SKM-1 treated with dmso at 0.1 percent for 144 hours (cell line): ENCODE results near the gene SDF4.
"Not testable (repeated sequence)": the region's sequence is repeated elsewhere in the genome, so short reads cannot be mapped to it uniquely, and the experiment has no call there.

Experiments
- DNase-seq: peaks from one replicate; lab custom pipeline; 2025; ENCODE audit not compliant: unreplicated experiment; lab: John Stamatoyannopoulos, UW

SDF4 gene

DNA sequence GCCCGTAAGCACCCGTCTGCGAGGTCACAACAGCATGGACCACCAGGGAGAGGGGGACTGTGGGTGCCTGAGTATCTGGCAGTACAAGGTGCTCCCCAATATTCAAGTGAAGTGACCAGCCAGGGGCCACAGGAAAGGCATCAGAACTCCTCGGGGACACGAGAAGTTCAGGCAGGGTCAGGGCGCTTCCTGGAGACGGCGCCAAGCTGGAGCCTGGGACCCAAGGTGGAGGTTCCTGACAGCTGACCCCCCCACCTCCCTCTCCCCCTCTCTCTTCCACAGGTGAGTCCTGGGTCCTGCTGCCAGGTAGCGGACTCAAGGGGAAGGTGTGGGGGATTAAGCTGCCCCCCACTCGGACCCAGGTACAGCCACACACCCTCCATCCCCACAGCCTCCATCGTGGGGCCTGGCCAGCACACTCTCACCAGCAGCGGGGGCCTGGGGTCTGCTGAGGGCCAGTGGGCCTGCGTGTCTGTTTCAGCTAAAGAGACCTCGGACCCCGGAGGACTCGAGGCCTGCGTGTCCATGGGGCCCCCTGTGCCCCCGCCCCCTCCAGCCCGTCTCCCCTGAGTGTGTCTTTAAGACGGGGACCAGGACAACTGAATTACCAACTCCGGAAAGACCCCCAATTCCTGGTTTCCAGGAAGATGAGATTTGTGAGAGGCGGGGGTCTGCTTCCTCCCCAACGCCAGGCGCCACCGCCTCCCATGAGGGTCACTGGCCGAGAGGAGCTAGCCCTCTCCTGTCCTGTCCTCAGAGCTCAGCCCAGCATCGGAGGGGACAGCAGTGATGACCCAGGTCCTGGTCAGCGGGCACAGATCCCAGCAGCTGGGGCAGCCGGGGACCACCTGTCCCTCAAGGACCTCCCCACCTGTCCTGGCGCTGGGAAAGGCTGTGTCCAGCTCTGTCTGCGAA lies 31.6 kb downstream of the SDF4 start:
- no peak for DNase-seq

DNA sequence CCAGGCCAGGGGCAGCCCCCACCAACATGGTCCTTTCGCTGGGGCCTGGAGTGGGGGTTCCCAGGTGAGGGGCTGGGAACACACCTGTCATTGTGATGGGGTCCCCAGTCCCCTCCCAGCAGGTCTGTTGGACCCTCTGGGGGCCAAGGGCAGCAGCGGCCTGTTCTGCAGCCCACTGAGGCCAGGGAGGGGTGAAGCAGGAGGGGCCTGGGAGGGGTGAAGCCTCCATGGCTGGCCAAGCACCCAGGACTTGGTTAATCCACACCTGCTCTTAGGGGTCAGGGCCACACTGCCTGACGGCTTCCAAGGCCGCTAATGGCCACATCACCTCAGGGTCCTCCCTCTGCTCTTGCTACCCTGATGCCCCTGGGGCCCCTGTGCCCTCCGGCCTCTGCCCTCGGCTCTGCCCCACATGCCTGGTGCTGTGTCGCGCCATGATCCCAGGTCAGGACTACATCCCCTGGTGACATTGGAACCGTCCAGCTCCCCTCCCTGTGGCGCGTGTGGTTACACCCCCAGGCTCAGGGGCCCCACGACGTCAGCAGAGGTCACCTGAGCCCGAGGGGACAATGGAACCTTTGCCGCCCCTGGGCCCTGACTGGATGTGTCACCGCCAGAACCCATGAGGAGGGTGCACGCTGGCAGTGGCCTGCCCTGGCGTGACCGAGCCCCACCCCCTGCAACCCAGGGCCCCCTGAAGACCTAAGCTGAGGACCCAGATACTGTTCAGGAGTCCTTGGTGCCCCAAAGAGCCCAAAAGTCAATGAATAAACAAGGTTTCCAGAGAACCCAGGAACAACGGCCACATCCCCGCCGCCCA lies 32.5 kb downstream of the SDF4 start:
- DNase-seq = no peak

DNA sequence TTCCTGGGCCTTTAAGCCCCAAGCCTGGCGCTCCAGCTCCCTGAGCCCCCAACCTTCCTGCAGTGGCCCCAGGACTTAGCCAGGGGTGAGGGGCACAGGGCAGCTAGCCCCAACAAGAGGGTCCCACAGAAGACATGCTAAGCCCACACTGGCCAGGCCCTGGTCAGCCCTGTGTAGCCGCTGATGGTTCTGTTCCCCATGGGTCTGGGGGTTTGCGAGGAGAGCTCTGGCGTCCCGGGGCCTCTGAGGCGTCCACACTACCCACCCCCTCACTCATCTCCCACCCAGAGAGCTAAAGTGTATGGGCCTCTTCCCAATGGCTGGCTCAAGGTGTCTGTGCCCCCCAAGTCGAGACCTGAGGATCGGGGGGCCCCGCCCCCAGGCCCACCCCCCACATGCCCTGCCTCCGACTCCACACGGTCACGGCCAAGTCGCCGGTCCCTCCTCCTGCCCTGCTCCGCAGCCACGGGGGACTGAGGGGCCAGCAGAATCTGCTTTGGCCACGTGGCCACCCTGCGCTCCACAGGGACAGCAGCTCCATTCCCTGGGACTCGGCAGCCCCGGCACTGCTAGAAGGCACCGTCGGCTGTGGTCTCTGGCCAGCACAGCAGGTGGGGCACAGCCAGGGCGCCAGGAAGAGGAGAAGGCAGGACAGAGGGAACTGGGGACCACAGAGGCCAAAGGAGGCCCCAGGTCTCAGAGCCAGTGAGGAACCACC lies 33.2 kb downstream of the SDF4 start:
- no peak for DNase-seq

DNA sequence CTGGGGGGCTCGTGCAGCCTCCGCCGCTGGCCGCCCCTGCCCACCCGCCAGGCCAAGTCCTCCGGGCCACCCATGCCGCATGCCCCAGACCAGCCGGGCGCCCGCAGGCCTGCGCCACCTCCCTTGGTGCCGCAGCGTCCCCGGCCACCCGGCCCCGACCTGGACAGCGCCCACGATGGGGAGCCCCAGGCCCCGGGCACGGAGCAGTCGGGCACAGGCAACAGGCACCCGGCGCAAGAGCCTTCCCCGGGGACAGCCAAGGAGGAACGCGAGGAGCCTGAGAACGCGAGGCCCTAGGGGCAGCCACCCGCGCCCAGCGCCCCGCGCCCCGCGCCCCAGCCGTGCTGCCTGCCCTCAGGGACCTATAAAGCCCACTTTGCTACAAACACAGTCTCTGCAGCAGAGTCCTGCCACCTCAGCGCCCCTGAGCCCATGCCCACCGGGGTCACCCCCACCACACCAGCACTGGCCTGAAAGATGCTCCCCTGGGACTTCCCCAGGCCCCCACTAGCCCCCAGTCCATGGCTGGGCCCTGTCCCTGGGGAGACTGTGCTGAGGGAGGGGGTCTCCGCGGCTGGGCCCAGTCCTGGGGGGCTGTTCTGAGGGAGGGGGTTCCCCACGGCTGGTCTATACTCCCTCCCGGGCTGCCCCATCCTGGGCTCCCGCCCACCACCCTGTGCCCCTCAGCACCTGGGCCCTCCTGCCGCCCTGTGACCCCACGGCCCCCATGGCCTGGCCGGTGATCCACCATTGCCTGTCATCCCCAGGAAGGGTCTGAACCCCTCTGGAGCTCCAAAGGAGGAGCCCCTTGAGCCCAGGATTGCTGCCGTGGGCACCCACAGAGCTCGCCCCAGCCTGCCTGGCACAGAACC lies 34.0 kb downstream of the SDF4 start:
- no peak for DNase-seq

DNA sequence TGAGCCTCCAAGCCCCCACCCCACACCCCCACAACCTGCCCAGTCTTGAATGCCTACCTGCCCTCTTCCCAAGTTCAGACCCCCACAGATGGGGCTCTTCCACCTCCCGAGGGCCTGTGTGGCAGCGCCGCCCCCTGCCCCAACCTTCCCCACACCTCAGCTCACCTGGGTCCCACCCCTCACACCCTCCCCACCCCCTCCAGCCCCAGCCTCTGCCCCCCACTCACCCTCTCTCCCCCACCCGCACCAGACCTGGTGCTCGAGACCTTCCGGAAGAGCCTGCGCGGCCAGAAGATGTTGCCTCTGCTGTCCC lies 34.7 kb downstream of the SDF4 start:
- DNase-seq = no peak

DNA sequence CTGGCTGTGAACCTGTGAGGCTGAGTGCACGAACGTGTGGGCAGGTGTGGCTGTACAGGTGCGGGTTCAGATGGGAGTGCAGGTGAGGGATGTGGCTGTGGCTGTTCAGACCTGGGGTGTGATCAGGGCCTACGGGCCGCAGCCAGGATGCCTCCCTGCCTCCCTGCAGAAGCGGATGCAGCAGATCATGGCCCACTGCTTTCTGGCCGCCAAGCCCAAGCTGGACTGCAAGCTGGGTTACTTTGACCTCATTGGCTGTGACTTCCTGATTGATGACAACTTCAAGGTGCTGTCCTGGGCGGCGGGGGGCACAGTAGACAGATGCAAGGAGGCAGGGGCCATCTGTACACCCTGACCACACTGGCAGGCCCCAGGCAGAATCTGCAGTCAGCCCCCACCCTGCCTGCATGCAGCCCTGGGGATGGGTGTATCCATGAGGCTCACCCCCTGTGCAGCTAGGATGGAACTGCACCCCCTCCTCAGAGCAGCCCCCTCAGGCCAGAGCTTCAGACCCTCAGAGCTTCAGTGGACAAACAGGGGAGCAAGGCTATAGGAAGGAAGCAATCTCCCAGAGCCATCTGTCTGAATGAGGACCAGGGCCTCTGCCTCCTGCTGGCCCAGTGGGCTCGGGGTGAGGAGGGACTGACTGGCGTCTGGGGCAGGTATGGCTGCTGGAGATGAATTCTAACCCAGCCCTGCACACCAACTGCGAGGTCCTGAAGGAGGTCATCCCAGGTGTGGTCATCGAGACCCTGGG lies 35.2 kb downstream of the SDF4 start:
- DNase-seq = no peak

DNA sequence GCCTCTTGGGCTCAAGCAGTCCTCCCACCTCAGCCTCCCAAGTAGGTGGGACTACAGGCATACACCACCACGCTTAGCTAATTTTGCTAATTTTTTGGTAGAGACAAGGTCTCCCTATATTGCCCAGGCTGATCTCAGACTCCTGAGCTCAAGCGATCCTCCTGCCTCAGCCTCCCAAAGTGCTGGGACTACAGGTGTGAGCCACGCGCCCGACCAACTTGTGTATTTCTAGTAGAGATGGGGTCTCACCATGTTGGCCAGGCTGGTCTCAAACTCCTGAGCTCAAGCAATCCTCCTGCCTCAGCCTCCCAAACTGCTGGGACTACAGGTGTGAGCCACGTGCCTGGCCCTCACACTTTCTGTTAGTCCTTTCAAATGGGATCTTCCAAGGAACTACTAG lies 36.1 kb downstream of the SDF4 start:
- not testable (repeated sequence) for DNase-seq

DNA sequence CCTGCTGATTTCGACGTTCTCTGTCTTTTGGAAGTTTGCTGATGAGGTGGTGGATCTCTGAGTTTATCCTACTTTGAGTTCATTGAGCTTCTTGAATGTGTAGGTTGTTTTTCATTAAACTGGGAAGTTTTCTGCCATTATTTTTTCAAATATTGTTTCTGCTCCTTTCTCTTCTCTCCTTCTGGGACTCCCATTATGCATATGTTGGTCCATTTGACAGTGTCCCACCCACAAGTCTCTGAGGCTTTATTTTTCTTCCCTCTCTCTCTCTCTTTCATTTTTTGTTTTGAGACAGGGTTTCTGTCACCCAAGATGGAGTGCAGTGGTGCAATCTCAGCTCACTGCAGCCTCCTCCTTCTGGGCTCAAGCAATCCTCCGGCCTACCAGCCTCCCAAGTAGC lies 37.1 kb downstream of the SDF4 start:
- no peak for DNase-seq

DNA sequence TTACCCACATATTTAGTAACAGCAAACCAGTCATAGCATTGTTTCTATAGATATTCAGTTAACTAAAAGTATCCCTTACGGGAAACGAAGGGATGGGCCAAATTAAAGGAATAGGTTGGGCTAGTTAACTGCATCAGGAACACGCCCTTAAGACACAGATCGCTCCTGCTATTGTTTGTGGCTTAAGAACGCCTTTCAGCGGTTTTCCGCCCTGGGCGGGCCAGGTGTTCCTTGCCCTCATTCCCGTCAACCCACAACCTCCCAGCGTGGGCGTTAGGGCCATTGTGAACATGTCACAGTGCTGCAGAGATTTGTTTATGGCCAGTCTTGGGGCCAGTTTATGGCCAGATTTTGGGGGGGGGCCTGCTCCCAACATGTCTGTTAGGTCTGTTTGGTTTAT lies 40.1 kb downstream of the SDF4 start:
- no peak for DNase-seq

DNA sequence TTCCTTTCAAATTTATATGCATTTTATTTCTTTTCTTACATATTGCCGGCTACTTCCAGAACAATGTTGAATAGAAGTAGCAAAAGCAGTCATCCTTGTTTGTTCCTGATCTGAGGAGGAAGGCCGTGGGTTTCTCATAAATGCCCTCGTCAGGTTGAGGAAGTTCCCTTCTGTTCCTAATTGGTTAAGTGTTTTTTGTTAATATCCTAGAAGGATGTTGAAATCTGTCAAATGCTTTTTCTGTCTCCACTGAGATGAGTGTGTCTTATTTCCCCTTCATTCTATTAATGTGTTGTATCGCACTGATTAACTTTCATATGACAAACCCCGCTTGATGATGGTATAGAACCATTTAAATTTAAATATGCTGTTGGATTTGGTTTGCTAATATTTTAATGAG lies 42.7 kb downstream of the SDF4 start:
- no peak for DNase-seq

DNA sequence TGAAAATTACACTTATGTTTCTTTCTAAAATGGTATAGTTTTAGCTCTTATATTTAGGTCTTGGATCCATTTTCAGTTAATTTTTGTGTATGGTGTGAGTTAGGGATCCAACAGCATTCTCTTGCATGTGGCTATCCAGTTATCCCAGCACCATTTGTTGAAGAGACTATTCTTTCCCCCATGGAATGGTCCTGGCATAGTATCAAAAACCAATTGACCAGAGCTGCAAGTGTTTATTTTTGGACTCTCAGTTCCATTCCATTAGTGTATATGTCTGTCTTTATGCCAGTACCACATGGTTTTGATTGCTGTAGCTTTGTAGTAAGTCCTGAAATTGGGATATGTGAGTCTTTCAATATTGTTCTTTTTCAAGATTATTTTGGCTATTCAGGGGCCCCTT lies 43.9 kb downstream of the SDF4 start:
- DNase-seq = no peak

DNA sequence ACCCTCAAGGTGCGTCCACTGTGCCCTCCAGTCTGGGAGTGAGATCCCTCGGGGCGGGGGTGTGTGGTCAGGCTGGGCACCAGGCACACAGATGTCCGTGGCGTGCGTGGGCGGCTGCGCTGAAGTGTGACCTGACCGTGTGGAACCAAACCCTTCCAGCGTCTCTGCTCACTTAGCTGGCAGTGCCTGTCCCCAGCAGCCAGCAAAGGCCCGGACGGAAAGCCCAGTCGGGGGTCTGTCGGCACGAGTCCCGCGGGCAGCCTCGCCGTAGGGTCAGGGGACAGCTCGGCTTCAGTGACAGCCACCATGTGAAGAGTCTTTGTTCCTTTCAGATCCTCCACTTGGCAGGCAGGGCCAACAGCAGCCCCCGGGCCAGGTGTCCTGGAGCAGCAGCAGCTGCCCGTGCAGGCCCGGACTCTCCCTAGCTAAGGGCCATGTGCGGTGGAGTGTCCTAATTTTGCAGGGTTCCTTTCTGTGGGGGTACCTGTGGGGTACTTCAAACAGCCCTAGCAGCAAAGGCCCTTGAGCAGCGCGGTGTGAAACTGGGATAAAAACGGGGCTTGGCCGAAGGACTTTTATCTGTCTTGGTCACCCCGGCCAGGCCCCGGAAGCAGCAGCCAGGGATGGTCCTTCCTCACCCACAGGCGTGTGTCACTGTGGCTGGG lies 46.6 kb downstream of the SDF4 start:
- no peak for DNase-seq

DNA sequence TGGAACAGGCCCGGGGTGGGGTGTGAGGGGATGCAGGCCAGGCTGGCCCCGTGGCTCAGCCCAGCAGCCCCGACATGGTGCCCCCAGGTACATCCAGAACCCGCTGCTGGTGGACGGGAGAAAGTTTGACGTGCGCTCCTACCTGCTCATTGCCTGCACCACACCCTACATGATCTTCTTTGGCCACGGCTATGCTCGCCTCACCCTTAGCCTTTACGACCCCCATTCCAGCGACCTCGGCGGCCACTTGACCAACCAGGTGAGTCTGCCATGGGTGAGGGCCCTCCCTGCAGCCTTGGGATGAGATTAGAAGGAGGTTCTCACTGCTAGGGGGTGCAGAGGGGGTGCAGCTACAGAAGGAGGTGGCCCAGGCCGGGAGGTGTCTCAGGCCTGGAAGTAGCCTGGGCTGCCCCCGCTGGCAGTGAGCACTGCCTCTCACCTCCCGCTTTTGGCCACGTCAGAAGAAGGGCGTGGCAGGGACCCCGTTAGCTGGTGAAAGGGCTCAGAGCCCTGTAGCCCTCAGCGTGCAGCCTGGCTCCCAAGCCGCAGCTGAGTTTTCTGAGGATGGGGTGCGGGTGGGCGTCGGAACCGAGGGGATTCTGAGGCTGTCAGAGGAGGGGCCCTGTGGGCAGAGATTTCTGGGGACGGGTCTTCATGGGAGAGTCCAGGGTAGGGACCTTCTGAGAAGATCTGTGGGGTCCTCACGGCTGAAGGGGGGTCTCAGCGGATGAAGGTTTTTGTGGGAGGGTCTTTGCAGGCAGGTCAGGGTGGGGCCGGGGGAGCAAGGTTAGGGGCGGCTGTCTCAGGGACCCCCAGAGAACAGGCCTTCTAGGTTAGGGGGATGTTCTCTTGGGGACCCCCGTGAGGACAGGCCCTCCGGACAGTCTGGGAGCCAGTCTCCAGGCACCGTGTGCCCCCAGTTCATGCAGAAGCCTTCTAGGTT lies 47.7 kb downstream of the SDF4 start:
- no peak for DNase-seq

DNA sequence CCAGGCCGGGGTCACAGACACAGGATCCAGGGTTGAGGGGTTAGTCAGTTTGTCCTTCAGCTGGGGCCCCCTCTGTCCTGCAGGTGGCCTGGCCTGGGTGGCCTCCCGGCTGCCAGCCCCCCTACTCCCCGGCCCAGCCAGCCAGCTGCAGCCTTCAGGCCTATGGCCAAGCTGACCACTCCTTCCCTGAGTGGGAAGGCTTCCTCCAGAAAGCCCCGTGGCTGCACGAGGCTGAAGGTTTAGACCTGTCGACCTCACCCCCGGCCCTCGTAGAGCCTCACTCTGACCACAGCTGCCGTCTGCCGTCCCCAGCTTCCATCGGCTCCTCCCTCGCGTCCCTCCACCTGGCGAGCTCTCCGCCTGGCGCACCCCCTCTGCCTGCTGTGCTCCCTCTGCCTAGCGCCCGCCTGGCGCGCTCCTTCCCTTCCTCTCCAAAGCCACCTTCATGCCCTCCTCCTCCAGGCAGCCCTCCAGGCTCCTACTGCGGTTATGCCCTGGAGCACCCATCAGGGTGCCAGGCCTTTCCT lies 48.5 kb downstream of the SDF4 start:
- DNase-seq = no peak

DNA sequence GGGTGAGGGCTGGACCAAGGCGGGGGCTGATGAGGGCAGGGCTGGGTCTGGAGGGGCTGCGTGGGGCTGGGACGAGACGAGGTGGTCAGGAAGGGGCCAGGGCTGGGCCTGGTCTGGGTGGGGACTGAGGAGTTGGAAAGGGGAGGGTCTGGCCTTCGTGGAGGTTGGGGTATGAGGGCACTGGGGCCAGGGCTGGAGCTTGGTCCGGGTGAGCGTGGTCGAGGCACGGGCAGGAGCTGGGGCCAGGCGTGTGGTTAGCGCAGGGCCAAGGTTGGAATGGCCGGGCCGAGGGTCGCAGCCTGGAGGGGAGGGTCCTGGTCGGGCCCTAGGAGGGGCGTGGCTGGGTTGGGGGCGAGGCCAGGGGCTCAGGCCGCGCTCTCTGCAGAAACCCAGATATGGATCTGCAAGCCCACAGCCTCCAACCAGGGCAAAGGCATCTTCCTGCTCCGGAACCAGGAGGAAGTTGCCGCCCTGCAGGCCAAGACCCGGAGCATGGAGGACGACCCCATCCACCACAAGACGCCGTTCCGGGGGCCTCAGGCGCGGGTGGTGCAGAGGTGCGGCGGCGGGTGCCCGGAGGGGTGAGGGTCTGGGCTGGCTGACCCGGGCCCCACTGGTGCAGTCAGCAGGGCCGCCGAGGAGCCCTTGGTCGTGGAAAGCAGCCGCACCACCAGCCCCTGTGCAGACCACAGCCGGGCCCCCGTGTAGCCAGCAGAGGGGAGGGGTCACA lies 49.1 kb downstream of the SDF4 start:
- DNase-seq = no peak

DNA sequence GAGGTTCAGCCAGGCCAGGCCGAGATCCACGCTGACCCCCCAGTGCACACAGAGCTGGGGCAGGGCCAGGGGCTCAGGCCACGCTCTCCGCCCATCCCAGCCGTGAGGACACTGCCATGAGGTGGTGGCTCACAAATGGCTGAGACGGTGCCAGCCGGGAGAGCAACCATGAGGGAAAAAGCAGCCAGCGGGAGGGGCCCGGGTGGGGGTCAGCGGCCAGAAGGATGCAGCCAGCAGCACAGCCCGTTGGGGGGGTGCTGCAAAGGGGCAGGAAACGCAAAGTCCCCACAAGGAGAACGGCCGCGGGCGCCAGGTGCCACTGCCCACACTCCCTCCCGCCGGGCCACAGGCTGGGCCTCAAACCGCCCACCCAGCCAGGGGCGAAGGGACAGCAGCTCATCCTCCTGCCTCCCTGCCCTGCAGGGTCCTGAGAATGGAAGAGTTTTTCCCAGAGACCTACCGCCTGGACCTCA lies 49.8 kb downstream of the SDF4 start:
- DNase-seq = no peak

DNA sequence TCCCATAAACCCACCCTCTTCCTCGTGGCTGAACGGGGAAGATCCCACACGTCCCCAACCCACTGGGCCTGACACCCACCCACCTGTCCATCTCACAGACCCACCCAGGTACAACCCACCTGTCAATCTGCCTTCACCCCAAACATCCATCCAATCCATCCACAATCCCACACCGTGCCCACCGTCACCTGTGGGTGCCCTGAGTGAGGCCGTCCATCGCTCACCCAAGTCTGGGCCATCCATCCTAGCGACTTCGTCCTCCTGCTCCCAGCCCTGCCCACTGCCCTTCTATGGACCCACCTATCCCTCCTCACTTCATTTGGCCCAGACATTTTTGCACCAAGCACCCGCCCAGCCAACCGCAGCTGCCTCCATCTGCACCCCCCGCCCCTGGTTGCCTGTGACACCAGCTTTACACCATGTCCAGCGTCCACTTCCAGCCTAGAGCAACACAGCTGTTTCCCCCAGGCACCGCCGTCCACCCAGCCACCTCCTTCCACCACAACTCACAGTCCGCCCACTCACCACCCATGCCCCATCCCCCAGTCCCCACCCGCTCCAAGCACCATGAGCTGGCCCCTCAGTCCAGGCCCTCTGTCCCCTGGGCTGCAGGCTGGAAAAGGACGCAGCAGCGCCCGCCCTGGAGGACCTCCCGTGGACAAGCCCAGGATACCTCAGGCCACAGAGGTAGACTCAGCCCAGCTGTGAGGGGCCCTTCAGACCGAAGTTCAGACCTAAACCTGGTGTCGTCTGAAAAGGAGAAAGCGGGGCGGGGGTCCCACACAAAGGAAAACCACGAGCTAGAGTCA lies 50.5 kb downstream of the SDF4 start:
- DNase-seq = no peak
